Hematopoietic multipotent progenitor cell (in vitro differentiated cells): Measurements from ENCODE around the gene AKAP13. TPM values are rescaled to one million over a fixed set of nuclear protein-coding genes. Genes with fewer than 3 reads are reported as not detected.
"Not testable (repeated sequence)": the region's sequence is repeated elsewhere in the genome, so short reads cannot be mapped to it uniquely, and the experiment has no call there.

Source experiments
- DNase-seq, 3 donors: peaks; one replicate each; pipeline ENCODE4 v3.0.0-alpha.2; 2011 to 2015; ENCODE audit warnings: low read depth in 2 of 3, low spot score in 2 of 3
- total RNA-seq: library from RNA; depleted of rRNA; stranded (reverse); fragments of >200 nt; gene quantifications from one replicate; pipeline ENCODE4 v1.2.3, GENCODE V29; 2012

The AKAP13 gene, protein sequence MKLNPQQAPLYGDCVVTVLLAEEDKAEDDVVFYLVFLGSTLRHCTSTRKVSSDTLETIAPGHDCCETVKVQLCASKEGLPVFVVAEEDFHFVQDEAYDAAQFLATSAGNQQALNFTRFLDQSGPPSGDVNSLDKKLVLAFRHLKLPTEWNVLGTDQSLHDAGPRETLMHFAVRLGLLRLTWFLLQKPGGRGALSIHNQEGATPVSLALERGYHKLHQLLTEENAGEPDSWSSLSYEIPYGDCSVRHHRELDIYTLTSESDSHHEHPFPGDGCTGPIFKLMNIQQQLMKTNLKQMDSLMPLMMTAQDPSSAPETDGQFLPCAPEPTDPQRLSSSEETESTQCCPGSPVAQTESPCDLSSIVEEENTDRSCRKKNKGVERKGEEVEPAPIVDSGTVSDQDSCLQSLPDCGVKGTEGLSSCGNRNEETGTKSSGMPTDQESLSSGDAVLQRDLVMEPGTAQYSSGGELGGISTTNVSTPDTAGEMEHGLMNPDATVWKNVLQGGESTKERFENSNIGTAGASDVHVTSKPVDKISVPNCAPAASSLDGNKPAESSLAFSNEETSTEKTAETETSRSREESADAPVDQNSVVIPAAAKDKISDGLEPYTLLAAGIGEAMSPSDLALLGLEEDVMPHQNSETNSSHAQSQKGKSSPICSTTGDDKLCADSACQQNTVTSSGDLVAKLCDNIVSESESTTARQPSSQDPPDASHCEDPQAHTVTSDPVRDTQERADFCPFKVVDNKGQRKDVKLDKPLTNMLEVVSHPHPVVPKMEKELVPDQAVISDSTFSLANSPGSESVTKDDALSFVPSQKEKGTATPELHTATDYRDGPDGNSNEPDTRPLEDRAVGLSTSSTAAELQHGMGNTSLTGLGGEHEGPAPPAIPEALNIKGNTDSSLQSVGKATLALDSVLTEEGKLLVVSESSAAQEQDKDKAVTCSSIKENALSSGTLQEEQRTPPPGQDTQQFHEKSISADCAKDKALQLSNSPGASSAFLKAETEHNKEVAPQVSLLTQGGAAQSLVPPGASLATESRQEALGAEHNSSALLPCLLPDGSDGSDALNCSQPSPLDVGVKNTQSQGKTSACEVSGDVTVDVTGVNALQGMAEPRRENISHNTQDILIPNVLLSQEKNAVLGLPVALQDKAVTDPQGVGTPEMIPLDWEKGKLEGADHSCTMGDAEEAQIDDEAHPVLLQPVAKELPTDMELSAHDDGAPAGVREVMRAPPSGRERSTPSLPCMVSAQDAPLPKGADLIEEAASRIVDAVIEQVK (N-terminal part only)
- total RNA-seq = 163 TPM

DNA sequence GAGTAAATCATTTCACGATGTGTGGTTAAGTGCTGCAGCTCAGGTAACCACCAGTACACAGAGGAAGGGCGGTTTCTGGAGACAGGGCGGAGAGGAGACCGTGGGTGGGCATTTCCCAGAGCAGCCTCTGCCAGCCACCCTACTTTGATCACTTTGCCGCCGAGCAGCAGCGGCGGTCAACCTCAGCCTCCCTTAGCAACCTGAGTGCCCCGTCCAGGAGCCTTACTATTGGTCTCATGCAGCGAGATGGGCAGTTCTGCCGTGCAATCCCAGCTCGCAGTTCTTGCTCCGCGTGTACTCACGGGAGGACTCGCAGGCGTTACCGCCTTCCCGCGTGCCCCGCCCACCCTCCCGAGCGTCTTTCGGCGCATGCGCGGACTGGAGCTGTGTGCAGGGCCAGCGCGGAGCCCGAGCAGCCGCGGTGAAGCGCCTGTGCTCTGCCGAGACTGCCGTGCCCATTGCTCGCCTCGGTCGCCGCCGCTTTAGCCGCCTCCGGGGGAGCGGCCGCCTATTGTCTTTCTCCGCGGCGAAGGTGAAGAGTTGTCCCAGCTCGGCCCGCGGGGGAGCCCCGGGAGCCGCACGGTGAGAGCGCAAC, at the start of gene AKAP13:
TSS of gene AKAP13 (plus strand) at position 387 of the 595 bp plus-strand sequence. CDS start 105,118 bp downstream, outside the sequence.
- peak; percentile 93 to 98 (median 98) for DNase-seq

DNA sequence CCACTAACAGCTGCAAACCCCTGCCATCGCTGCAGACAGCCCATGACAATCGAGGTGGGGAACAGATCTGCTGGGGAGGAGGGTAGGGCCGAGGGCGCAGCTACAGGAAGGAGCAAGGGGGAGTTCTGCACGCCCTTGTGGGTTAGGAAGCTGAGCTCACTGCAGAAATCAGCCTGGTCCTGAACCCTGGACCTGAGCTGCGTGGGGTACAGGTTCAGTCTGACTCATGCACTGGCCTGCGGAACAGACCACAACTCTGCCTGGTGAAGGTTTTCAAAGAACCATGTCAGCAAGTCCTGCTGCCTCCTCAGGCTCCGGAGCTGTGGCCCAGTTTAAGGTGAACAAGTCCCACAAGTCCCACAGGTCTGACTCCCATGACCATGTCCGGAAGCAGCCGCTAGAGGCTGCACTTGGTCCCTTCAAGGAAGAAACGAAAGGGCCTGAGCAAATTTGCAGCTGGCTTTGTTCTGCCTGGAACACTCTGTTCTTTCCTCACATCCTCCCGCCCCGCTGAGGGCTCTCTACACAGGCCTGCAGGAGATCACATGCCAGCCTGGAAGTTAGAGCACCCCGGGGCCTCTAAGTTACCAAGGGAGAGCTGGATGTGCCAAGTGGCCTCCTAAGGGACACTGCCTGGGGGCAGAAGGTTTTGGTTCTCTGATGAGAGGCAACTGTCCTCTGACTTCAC, 49.4 kb upstream of the AKAP13 start:
- DNase-seq = peak in 2 of 3 donors; percentile 63 to 74

DNA sequence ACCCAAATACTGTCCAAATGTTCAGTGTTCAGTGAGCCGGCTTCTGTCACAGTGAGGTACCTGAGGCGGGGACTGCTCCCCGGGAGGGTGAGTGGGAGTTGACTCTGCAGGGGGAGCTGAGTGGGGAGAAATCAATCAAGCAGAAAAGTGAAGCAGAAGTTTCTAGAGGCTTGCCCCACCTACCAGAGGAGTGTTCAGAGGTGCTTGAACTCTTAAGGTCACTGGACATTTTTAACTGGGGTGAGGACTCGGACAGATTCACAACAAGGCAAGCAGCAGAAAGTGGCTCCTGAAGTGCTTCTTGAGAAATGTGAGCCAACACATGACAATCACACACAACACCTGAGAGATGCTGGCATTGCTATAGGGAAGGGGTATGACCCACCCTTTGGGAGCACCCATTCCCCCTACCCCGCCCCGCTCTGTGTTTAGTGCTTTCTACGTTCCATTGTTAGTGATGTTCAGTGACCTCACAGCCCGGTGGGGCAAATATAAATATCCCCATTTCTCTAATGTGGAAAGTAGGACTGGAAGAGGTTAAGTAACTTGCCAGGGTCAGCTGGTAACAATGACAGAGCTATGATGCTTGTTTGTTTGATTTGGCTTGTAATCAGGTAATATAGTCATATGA, 48.6 kb upstream of the AKAP13 start:
- DNase-seq = no peak

DNA sequence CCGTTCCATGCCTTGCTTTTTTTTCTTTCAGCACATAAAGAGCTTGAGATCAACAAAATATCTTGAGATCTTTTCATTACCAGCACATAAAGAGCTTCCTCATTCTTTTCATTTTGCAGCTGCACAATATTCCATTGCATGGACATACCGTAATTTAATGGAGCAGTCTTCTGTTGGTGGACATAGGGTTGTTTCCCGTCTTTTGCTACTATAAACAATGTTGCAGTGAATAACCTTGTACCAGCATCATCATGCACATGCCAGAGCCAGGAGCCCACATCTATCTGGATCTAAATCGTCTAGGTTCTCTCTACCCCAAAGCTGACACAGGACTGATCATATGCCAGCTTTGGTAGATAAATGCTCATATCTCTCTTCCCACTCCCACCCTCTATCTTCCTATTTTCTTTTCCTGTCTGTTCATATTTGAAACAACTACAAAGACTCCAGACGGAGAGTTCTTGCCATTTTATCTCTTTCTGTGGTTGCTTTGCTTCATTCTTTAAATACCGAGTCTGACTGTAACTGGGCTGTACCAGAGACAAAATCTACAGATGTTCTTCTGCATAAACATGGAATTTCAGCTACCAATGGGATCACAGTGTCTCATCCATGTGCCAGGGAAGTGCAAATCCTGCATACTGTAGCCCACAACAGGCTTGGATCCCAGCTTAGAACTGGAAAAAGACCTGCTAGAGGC, 47.1 kb upstream of the AKAP13 start:
- no peak for DNase-seq

DNA sequence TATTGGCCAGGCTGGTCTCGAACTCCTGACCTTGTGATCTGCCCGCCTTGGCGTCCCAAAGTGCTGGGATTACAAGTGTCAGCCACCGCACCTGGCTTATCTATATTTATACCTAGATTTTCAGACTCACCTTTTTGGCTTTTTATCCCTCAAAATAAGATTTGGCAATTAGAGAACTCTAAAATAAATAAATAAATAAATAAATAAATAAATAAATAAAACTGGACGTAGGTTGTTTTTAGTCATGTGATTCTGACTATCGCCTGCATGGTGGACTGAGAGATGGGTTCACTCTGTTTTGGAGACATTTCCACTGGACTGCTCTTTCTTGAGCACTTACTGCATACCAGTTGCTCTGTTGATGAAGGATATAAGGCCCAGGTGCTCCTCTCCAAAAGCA, 46.2 kb upstream of the AKAP13 start:
- DNase-seq = no peak

DNA sequence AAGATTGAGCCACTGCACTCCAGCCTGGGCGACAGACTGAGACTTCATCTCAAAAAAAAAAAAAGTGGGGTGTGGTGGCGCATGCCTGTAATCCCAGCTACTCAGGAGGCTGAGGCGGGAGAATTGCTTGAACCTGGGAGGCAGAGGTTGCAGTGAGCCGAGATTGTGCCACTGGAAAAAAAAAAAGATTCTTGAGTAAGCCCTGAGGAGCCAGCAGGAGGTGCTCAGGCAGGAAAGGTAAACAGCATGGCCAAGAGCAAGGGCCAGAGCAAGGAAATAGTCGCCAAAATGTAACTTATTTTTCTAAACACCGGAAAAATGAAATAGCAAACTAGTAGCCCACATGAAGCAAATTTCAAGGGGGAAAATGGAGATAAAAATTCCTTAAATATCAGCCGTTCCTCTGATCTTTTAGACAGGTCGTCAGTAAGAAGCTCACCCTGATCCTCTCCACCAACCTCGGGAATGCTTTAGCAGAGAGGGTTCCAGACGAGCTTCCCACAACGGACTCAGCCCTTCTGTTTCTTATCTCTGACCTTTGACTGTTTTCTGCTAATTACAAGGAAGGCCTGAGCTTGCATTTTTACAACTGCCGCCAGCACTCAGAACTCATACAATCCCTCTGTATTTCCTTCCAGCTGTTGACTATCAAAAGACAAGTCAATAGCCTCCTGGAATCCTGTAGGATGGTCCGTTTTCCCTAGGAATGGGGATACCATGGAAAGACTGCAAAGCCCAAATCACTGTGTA, 45.0 kb upstream of the AKAP13 start:
- DNase-seq = no peak

DNA sequence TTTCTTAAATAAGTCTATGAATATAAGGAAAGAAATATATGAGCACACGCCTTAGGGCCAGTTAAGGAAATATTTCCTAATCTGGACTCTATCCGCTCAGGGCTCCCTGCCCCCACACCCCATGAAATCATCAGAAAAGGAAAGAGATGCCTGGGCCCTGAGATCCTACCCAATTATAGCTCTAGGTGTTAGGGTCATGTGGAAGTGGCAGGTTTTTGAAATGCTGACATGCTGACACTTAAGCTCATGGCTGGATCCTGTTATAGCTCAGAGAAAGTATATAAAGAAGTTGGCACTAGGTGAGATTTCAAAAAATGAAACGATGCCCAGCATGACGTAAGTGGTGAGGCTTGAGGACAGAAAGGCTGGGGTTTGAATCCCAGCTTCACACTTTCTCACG, 43.5 kb upstream of the AKAP13 start:
- no peak for DNase-seq

DNA sequence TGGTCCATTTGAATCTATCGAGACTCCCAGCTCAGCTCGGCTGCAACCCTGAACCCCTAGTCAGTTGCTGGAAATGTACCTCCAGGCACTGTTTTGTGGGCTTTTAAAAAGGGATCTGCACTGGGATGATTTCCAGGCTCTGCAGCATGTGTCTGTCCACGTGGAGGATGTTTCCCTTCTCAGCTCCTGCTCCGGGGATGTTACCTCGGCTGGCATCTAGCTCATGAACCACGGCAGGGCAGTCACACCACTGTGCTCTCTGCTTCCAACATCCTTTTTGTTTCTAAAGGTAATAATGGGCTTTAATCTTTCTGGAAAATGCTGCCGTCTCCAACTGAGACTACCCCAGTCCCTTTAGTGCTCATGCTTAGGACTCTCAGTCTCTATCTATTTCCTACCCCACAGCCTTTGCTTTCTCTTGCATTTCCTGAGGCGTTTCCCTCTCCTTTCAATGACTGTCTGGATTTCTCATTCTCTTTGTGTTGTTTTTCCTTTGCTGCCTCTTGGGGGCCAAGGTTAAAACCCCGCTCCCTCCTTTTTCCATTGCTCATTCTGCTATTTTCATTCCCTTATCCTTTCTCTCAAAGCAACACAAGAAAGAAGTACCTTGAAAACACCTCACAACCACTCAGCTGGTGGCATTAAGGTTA, 42.9 kb upstream of the AKAP13 start:
- DNase-seq = no peak

DNA sequence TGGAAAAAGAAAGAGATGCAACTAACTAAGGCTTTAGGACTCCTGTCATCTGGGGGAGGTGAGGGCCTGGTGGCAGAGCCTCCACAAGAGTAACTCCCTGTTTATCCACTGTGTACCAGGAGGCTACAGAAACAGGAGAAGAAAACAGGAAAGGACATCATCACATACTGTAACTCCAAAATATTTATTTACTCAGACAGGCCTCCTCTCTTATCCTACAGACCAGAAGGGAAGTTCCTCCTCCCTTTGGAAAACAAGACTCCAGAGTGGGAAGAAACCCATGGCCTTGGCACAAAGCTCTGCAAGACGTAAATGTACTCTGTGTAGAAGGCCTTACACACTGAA, 40.1 kb upstream of the AKAP13 start:
- DNase-seq = no peak

DNA sequence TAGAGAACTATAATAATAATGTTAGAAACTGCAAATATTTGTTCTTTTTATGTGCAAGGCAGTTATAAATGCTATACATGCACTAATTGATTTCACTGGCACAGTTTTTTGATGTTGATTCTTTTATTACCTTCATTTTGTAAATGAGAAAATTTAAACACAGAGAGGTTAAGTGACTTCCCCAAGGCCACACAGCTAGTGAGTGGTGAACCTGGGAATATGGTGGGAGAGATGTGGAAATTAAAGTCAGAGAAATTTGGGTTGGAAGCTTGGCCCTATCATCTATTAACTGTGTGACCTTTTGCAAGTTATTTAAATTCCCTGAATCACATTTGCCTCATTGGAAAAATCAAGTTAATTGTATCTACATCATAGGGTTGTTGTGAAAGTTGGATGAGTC, 39.6 kb upstream of the AKAP13 start:
- no peak for DNase-seq

DNA sequence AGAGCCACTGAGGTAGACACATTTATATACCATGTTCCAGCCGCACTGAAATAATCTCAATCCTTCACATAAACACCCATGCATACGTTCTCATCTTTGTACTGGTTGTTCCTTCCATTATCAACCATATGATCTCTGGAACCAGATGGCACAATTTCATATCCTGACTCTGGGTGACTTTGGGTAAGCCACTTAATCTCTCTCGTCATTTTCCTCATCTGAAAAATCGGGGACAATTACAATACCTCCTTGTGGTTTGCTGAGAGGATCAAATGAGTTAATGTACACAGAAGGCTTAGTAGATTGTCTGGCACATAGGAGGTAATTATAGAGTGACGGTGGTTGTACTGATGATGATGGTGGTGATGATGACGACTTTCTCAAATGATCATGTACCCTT, 38.2 kb upstream of the AKAP13 start:
- not testable (repeated sequence) for DNase-seq

DNA sequence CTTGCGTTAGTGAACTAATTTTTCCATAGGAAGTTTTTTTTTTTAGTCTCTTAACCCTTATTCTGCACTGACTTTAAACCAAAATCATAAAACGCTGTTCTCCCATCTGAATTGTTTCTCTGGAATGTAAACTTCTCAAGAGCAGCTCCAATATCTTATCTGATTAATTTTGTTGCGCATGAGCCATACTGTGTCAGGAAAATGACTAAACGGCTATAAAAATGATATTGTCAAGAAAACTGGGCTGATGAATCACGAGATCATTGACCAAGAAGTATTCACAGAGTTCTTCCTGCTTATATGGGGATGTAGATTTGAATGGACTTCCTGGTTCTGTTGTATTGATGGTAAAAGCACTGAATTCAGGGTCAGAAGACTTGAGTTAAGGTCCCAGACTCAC, 37.0 kb upstream of the AKAP13 start:
- DNase-seq = not testable (repeated sequence)

DNA sequence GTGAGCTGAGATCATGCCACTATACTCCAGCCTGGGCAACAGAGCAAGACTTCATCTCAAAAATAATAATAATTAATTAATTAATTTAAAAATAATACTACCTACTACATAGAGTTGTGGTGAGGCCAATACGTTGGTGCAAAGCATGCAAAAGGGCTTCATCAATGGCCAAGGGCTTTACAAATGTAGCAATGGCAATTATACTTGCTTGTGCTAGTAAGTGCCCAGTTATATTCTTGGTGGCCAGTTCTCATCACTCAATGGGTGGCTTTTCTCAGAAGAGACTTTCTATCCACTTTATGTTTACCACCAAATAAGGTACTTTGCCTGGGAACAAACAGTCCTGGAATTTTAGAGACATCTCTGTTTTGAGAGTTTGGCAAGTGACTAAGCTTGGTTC, 36.2 kb upstream of the AKAP13 start:
- DNase-seq = not testable (repeated sequence)

DNA sequence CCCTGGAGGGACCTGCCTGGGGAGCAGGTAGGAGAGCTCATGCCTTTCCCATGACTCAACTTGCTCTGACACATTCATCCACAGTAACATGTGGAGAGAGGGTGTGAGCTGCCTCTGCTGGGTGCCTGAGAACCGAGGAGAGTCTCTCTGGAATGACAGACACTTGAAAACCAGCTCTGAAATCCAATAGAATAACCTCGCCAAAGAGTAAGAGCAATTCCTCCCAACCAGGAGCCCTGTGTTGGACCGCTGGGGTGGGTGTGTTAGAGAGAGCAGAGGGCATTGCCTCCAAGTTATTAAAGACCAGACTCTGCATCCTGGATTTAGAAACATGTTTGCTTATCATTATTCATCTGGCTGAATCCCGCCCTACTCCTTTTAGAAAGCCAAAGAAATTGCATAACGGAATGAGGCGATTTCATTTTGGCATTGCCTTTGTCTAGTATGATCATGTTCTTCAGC, 35.7 kb upstream of the AKAP13 start:
- DNase-seq = not testable (repeated sequence)

DNA sequence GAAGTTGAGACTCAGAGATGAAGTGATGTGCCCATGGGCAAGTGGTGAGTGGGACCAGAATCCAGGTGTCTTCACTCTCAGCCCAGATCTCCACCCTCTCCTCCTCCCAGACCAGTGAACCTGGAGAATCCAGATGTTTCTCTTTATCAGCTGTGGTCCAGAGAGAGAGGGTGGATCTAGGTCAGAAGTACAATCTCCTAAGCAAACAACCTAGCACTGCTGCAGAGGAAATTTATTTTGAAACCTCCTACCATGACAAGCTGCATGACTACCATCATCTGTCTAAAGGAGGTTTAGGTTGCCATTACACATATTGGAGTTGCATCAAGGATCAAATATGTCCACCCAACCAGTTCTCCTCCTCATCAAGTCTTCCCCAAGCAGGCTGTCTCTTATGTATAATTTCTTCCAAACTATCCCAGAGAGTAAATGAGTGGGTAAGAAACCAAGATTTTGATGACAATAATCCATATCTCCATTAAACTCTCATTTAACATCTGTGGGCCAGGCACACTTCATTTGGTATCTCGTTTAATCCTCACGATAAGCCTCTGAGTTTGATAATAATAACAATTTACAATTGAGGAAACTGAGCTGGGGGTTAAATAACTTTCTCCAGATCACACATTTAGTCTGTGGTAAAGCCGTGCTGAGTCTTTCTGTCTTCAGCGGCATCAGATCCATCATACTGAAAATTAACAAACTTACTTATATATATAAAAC, 35.0 kb upstream of the AKAP13 start:
- not testable (repeated sequence) for DNase-seq

DNA sequence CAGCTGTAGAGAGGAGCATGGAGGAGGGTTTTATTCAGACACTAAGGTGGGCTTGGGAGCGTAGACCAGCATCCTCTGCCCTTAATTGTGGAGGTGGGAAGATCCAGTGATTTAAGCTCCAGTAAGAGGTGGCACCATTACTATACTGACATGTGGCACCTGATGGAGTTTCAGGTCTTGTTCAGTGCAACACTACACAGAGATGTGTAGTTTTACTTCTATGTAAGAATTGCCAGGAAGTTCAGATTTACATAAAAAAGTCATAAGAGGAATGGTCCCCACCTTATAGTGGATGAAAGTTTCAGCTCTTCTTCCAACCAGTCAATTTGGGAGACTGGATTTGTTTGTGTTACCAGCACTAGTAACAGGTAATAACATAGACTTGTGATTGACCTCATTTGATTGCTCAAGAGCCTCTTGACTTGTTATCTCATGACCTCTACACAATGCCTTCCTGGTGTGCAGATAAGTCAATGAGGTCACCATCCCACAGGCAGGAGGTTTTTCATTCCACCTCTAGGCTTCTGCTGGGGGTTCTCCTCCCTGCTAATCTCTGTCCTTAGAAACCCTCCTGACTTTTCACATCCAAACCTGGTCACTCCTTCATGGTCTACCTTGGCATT, 33.8 kb upstream of the AKAP13 start:
- DNase-seq = not testable (repeated sequence)
